Measurements from ENCODE around the gene ELANE.

GRCh38 chr19:867301-867793 is 15.2 kb downstream of the ELANE start:
- TF ChIP-seq CTCF (conservative IDR thresholded peaks at IDR 0.05; ENCODE audit: low read length) (no peak), EZH2phosphoT487 (IDR thresholded peaks at IDR 0.05; ENCODE audit: borderline replicate concordance, low read depth, low read length) (no peak)

All from OCI-LY7 (cell line).